A549 treated with AZD9567 at 1 μM for 4 hours (cell line): ENCODE data around the gene VPS54. TPM values are rescaled to one million over a fixed set of nuclear protein-coding genes. Genes with fewer than 3 reads are reported as not detected.

ENCODE experiments used
- total RNA-seq: library from RNA; stranded (reverse); fragments of 200-300 nt; extraction: Qiagen RNA extraction; gene quantifications from 5 replicates; pipeline ENCODE4 v1.2.3, GENCODE V29; 2022; ENCODE audit not compliant: insufficient read depth

VPS54 gene, protein sequence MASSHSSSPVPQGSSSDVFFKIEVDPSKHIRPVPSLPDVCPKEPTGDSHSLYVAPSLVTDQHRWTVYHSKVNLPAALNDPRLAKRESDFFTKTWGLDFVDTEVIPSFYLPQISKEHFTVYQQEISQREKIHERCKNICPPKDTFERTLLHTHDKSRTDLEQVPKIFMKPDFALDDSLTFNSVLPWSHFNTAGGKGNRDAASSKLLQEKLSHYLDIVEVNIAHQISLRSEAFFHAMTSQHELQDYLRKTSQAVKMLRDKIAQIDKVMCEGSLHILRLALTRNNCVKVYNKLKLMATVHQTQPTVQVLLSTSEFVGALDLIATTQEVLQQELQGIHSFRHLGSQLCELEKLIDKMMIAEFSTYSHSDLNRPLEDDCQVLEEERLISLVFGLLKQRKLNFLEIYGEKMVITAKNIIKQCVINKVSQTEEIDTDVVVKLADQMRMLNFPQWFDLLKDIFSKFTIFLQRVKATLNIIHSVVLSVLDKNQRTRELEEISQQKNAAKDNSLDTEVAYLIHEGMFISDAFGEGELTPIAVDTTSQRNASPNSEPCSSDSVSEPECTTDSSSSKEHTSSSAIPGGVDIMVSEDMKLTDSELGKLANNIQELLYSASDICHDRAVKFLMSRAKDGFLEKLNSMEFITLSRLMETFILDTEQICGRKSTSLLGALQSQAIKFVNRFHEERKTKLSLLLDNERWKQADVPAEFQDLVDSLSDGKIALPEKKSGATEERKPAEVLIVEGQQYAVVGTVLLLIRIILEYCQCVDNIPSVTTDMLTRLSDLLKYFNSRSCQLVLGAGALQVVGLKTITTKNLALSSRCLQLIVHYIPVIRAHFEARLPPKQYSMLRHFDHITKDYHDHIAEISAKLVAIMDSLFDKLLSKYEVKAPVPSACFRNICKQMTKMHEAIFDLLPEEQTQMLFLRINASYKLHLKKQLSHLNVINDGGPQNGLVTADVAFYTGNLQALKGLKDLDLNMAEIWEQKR
- 12.3 to 18.4 TPM (median 14.4 TPM) in 5 replicates for total RNA-seq

DNA sequence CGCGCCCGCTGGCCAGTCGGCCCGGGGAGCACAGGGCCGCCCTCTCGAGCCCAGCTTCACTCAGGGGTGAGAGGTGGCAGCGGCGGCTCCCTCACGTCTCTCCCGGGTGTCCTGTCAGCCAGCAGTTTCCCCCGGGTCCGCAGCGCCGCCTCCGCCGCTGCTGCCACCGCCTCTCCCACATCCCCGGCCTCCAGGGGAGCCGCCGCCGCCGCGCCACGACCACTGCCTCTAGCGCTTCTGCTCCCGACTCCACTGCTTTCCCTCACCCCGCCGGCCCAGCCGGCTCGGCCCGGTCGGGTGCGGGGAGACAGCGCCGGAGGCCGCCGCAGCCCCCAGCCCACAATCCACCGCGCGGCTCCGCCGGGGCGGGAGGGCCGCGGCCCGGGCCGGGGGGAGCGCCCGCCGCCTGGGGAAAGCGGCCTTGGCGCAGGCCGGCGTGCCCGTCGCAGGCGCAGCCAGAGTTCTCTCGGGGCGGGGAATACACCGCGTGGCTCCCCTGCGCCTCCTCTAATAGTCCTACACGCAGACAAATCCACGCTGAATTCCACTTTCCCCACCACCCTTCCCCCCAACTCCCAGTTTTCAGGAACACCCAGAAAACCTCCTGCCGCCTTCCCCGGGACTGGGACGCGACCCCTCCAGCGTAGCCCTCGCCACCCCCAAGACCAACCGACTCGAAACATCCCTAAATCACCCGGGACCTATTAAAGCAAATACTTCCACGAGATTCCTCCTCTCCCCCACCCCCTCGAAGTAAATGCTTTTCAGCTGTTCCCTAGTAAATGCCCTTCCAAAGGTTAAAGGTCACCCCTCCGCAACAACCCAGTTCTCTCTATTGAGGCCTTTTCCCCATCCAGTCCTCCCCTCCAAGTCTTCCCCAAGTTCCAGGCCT, at the start of gene VPS54:
Gene VPS54, minus strand, starts transcription at position 346 of the 892 bp plus-strand sequence. CDS start 35,429 bp downstream, outside the sequence.

Other genes with a start within 250 kb of the VPS54 start
- 84.5 to 106 TPM (median 96.1 TPM) in 5 replicates for gene UGP2, start 177.5 kb downstream of the VPS54 start, total RNA-seq
- gene PELI1, start 125.0 kb upstream of the VPS54 start, total RNA-seq, result 1.1 to 1.7 TPM (median 1.2 TPM) in 5 replicates